Testis (tissue), 3 donors: ENCODE data around the gene SPATS2L. TPM values are rescaled to one million over a fixed set of nuclear protein-coding genes. Genes with fewer than 3 reads are reported as not detected.

Experiments used
- DNase-seq: peaks from one replicate; pipeline ENCODE4 v3.0.0-alpha.2; 2019
- H3K27ac ChIP-seq, 2 donors: fragments of 200-600 bp; sonication (generic); one replicate each; pipeline ENCODE4 v1.5.1; 2019
- H3K27me3 ChIP-seq: fragments of 200-600 bp; sonication (generic); one replicate; pipeline ENCODE4 v1.5.1; 2019
- H3K36me3 ChIP-seq: fragments of 200-600 bp; sonication (generic); one replicate; pipeline ENCODE4 v1.5.1; 2017; ENCODE audit warnings: low read depth; ENCODE audit errors: missing control alignments
- H3K4me1 ChIP-seq: fragments of 200-600 bp; sonication (generic); one replicate; pipeline ENCODE4 v1.5.1; 2019
- H3K4me3 ChIP-seq, 2 donors: fragments of 200-600 bp; sonication (generic); one replicate each; pipeline ENCODE4 v1.5.1; 2017 to 2019
- H3K9me3 ChIP-seq: fragments of 200-600 bp; sonication (generic); one replicate; pipeline ENCODE4 v1.5.1; 2017
- CTCF ChIP-seq, 3 experiments: fragments of 450-650 bp in 2 of 3; fragments of 200-600 bp in 1 of 3; sonication (generic) in 1 of 3; IDR thresholded peaks; one replicate each; pipeline ENCODE4 v1.5.1; 2016 to 2019; ENCODE audit warnings: antibody characterized with exemption in 3 of 3, mild to moderate bottlenecking in 2 of 3, moderate library complexity in 1 of 3
- POLR2A ChIP-seq: fragments of 450-650 bp; IDR thresholded peaks from one replicate; pipeline ENCODE4 v1.6.1; 2017; ENCODE audit warnings: antibody characterized with exemption, mild to moderate bottlenecking, moderate library complexity
- WGBS, 2 donors: methylation state at CpG; one replicate each; pipeline ENCODE4 v1.1.5; 2018; 5-methylcytosine and 5-hydroxymethylcytosine counted together
- intact Hi-C: fragments of 100-400 bp; cut with DNase I; formaldehyde crosslinking; loops from one replicate; pipeline ENCODE4 v1.15.1; 2023; ENCODE audit warnings: low total_unique reads
- polyA plus RNA-seq: library from polyadenylated mRNA; stranded (reverse); fragments of 350-450 nt; fragmentation: Illumina TruSeq; extraction: RNeasy Lipid Tissue Mini Kit (QIAGEN cat#74804); gene quantifications from one replicate; pipeline ENCODE4 v1.2.3, GENCODE V29; 2014; ENCODE audit warnings: low read depth, low replicate concordance; ENCODE audit not compliant: insufficient read depth
- total RNA-seq, 2 donors: library from RNA; depleted of rRNA; stranded (reverse); fragments of >200 nt; gene quantifications; one replicate each; pipeline ENCODE4 v1.2.3, GENCODE V29; 2016

Gene SPATS2L
- total and polyA plus RNA-seq, 3 donors from 2014 or later = 49.7 to 67.6 (median 52.9) TPM

- Histone ChIP-seq H3K27ac (no peak overlapping the region), H3K4me1 (peaks cover 5% of the 10 kb centered on the region), H3K9me3 (no peaks in the 10 kb centered on the region), H3K4me3 (no peak overlapping the region), H3K27me3 (no peaks in the 10 kb centered on the region), H3K36me3 (no peaks in the 10 kb centered on the region)
- TF ChIP-seq CTCF (IDR thresholded peaks at IDR 0.05) = no peak
- no peak for TF ChIP-seq POLR2A
- intact Hi-C loops = no loop called here
- 59 to 73% methylated on average over 3 of the region's 3 CpGs for WGBS, 2 donors
- DNase-seq = no peak
Observed at GRCh38 chr2:200317975-200318374, 11.5 kb downstream of the SPATS2L start.

- Histone ChIP-seq H3K27me3 (no peaks in the 10 kb centered on the region), H3K4me3 (no peak overlapping the region), H3K36me3 (no peaks in the 10 kb centered on the region), H3K4me1 (peaks cover 5% of the 10 kb centered on the region), H3K27ac (no peak overlapping the region), H3K9me3 (no peaks in the 10 kb centered on the region)
- intact Hi-C loops = no loop called here
- no peak for DNase-seq
- WGBS, 2 donors = 91 to 95% methylated on average over 10 of the region's 10 CpGs
- TF ChIP-seq POLR2A = no peak
- TF ChIP-seq CTCF (IDR thresholded peaks at IDR 0.05) = no peak
Observed at GRCh38 chr2:200318940-200319435, 12.5 kb downstream of the SPATS2L start.

- Histone ChIP-seq H3K27ac (no peak overlapping the region), H3K4me1 (peaks cover 5% of the 10 kb centered on the region), H3K36me3 (no peaks in the 10 kb centered on the region), H3K9me3 (no peaks in the 10 kb centered on the region), H3K4me3 (no peak overlapping the region), H3K27me3 (no peaks in the 10 kb centered on the region)
- intact Hi-C loops = no loop called here
- 68 to 79% methylated on average over 4 of the region's 4 CpGs for WGBS, 2 donors
- TF ChIP-seq CTCF (IDR thresholded peaks at IDR 0.05) (no peak), POLR2A (no peak)
- no peak for DNase-seq
Observed at GRCh38 chr2:200319548-200320337, 13.2 kb downstream of the SPATS2L start.

GRCh38 chr2:200320344-200320743, 13.9 kb downstream of the SPATS2L start:
- no peaks in the 10 kb centered on the region for H3K9me3 ChIP-seq
- intact Hi-C loops = no loop called here
- no peak overlapping the region for H3K27ac ChIP-seq
- no peak for DNase-seq
- no peaks in the 10 kb centered on the region for H3K27me3 ChIP-seq
- TF ChIP-seq CTCF (IDR thresholded peaks at IDR 0.05) = no peak
- no peak for TF ChIP-seq POLR2A
- peaks cover 5% of the 10 kb centered on the region for H3K4me1 ChIP-seq
- no peaks in the 10 kb centered on the region for H3K36me3 ChIP-seq
- H3K4me3 ChIP-seq = no peak overlapping the region
- 89 to 92% methylated on average over 2 of the region's 2 CpGs for WGBS, 2 donors

- Histone ChIP-seq H3K4me1 (peaks cover 5% of the 10 kb centered on the region), H3K36me3 (no peaks in the 10 kb centered on the region), H3K27me3 (no peaks in the 10 kb centered on the region), H3K27ac (no peak overlapping the region), H3K9me3 (no peaks in the 10 kb centered on the region), H3K4me3 (no peak overlapping the region)
- TF ChIP-seq CTCF (IDR thresholded peaks at IDR 0.05) (no peak), POLR2A (no peak)
- intact Hi-C loops = no loop called here
- WGBS, 2 donors = 83 to 91% methylated on average over 3 of the region's 3 CpGs
- no peak for DNase-seq
Observed at GRCh38 chr2:200320991-200321390, 14.5 kb downstream of the SPATS2L start.
